Suprapubic skin (tissue), 4 donors: ENCODE results near the gene WDR77. TPM values are rescaled to one million over a fixed set of nuclear protein-coding genes. Genes with fewer than 3 reads are reported as not detected.

Experiments used
- DNase-seq, 2 donors: peaks; one replicate each; pipeline ENCODE4 v3.0.0-alpha.2; 2019; ENCODE audit warnings: low spot score in 2 of 2
- H3K27ac ChIP-seq: fragments of 200-600 bp; sonication (generic); one replicate; pipeline ENCODE4 v1.5.1; 2019
- H3K27me3 ChIP-seq: fragments of 200-600 bp; sonication (generic); one replicate; pipeline ENCODE4 v1.5.1; 2019
- H3K36me3 ChIP-seq: fragments of 200-600 bp; sonication (generic); one replicate; pipeline ENCODE4 v1.5.1; 2019
- H3K4me1 ChIP-seq: fragments of 200-600 bp; sonication (generic); one replicate; pipeline ENCODE4 v1.5.1; 2019
- H3K4me3 ChIP-seq: fragments of 200-600 bp; sonication (generic); one replicate; pipeline ENCODE4 v1.5.1; 2019; ENCODE audit warnings: mild to moderate bottlenecking
- H3K9me3 ChIP-seq: fragments of 200-600 bp; sonication (generic); one replicate; pipeline ENCODE4 v1.5.1; 2019
- CTCF ChIP-seq, 2 donors: fragments of 200-600 bp in 1 of 2; fragments of 450-650 bp in 1 of 2; sonication (generic) in 1 of 2; IDR thresholded peaks; one replicate each; pipeline ENCODE4 v1.5.1; 2016 to 2019; ENCODE audit warnings: antibody characterized with exemption in 2 of 2, mild to moderate bottlenecking in 1 of 2, moderate library complexity in 1 of 2
- EP300 ChIP-seq: sonication (generic); formaldehyde crosslinking; IDR thresholded peaks from one replicate; pipeline ENCODE4 v1.6.1; 2017; ENCODE audit warnings: antibody characterized with exemption
- POLR2A ChIP-seq, 2 donors: fragments of 450-650 bp; IDR thresholded peaks; one replicate each; pipeline ENCODE4 v1.6.1; 2017; ENCODE audit warnings: antibody characterized with exemption in 2 of 2, mild to moderate bottlenecking in 2 of 2, moderate library complexity in 2 of 2
- POLR2AphosphoS5 ChIP-seq, 3 donors: sonication (generic); formaldehyde crosslinking; IDR thresholded peaks; one replicate each; pipeline ENCODE4 v1.6.1; 2017; ENCODE audit warnings: antibody characterized with exemption in 3 of 3
- WGBS: methylation state at CpG from one replicate; pipeline ENCODE4 v1.1.5; 2018; 5-methylcytosine and 5-hydroxymethylcytosine counted together
- total RNA-seq, 4 donors: library from RNA; depleted of rRNA; stranded (reverse); fragments of >200 nt; gene quantifications; one replicate each; pipeline ENCODE4 v1.1.0, GENCODE V29; 2016

WDR77 gene
- total RNA-seq, 4 donors from 2014 or later, result 22.8 to 34.7 (median 33.4) TPM

DNA sequence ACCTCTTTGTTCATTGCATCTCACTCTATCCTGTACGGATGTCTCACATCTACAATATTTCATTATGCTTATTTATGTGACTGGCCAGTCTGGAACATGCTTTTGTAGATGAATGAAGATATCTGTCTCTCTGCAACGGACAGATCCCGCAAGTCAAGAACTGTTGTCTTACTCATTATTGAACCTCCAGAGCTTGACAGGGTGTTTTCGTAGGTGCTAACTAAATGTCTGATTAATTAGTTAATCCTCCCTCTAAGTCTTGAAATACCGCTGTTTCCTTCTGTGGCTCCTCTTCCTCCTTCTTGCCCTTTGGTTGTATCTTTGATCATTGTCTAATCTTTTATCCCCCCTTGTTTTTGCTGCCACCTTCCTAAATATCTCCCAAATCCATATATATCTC lies 21.5 kb upstream of the WDR77 start:
- no peaks in the 10 kb centered on the region for H3K4me1 ChIP-seq
- no peaks in the 10 kb centered on the region for H3K9me3 ChIP-seq
- no peak for TF ChIP-seq POLR2A (IDR thresholded peaks at IDR 0.05)
- TF ChIP-seq POLR2AphosphoS5 (IDR thresholded peaks at IDR 0.05), result no peak
- no peak for TF ChIP-seq CTCF (IDR thresholded peaks at IDR 0.05)
- no peak for TF ChIP-seq EP300
- no peak overlapping the region for H3K4me3 ChIP-seq
- 86% methylated on average over 5 of the region's 5 CpGs for WGBS
- no peak for DNase-seq
- no peak overlapping the region for H3K27ac ChIP-seq
- no peaks in the 10 kb centered on the region for H3K27me3 ChIP-seq
- peaks cover 13% of the 10 kb centered on the region for H3K36me3 ChIP-seq

GRCh38 chr1:111469539-111469938 lies 20.5 kb upstream of the WDR77 start:
- Histone ChIP-seq H3K4me3 (no peak overlapping the region), H3K36me3 (peaks cover 13% of the 10 kb centered on the region), H3K27me3 (no peaks in the 10 kb centered on the region), H3K27ac (no peak overlapping the region), H3K9me3 (no peaks in the 10 kb centered on the region), H3K4me1 (no peaks in the 10 kb centered on the region)
- no peak for DNase-seq
- TF ChIP-seq EP300 (no peak), CTCF (IDR thresholded peaks at IDR 0.05) (no peak), POLR2AphosphoS5 (IDR thresholded peaks at IDR 0.05) (no peak), POLR2A (IDR thresholded peaks at IDR 0.05) (no peak)

- peaks cover 13% of the 10 kb centered on the region for H3K36me3 ChIP-seq
- H3K4me3 ChIP-seq, result no peak overlapping the region
- H3K27ac ChIP-seq, result no peak overlapping the region
- TF ChIP-seq POLR2AphosphoS5 (IDR thresholded peaks at IDR 0.05) (no peak), EP300 (no peak), CTCF (IDR thresholded peaks at IDR 0.05) (no peak), POLR2A (IDR thresholded peaks at IDR 0.05) (no peak)
- no peak for DNase-seq
- H3K9me3 ChIP-seq, result no peaks in the 10 kb centered on the region
- H3K4me1 ChIP-seq, result no peaks in the 10 kb centered on the region
- no peaks in the 10 kb centered on the region for H3K27me3 ChIP-seq
Measured at GRCh38 chr1:111468717-111469100, 19.7 kb upstream of the WDR77 start.

- DNase-seq, result no peak
- WGBS, result 96% methylated on average over 2 of the region's 2 CpGs
- Histone ChIP-seq H3K4me1 (no peaks in the 10 kb centered on the region), H3K9me3 (no peaks in the 10 kb centered on the region), H3K36me3 (peaks cover 16% of the 10 kb centered on the region), H3K27me3 (no peaks in the 10 kb centered on the region), H3K4me3 (no peak overlapping the region), H3K27ac (no peak overlapping the region)
- TF ChIP-seq CTCF (IDR thresholded peaks at IDR 0.05) (no peak), EP300 (no peak)
Measured at GRCh38 chr1:111467865-111468716, 19.0 kb upstream of the WDR77 start.

DNA sequence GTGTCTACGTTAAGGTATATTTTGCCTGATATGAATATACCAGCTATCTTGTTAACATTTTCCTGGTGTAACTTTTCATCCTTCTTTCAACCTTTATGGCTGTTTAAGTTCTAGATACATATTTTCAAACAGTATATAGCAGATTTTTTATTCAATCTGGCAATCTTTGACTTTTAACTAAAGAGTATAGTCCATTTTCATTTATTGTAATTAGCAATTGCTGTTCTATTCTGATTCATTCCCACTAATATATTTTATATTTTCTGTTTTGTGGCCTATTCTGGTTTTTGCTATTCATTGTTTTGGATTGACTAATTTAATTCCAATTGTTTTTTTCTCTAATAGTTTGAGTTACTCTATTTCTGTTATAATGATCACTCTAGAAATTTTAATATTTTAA lies 17.4 kb upstream of the WDR77 start:
- Histone ChIP-seq H3K36me3 (peaks cover 32% of the 10 kb centered on the region), H3K4me3 (no peak overlapping the region), H3K27me3 (no peaks in the 10 kb centered on the region), H3K4me1 (no peaks in the 10 kb centered on the region), H3K27ac (no peak overlapping the region), H3K9me3 (no peaks in the 10 kb centered on the region)
- TF ChIP-seq CTCF (IDR thresholded peaks at IDR 0.05) (no peak), POLR2AphosphoS5 (IDR thresholded peaks at IDR 0.05) (no peak), POLR2A (IDR thresholded peaks at IDR 0.05) (no peak), EP300 (no peak)
- 0% methylated on average over 1 of the region's 1 CpG for WGBS
- no peak for DNase-seq
